ENCODE results near the gene SLC38A10.

The SLC38A10 gene

DNA sequence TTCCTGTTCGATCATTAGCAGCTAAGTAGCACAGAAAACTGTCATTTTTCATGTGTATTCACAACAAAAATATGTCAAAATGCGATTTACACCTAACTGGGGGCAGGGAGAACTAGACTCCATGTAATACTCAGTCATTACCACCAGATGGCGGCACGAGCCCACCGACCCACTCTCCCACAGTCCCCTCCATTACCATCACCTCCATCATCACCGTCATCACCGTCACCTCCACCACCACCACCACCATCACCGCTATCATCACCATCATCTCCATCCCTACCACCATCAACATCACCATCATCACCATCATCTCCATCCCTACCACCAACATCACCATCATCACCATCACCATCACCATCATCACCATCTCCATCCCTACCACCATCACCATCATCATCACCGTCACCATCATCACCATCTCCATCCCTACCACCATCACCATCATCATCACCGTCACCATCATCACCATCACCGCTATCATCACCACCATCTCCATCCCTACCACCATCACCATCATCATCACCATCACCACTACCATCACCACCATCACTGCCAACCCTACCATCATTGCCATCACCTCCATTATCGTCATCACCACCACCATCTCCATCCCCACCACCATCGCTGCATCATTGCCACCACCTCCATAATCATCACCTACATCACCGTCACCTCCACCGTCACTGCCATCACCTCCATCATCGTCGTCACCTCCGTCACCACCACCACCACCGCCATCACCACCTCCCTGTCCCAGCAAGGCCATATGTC, 41.6 kb downstream of the SLC38A10 start:
- peak; percentile 51 for DNase-seq (ENCODE audit: low read depth)

DNA sequence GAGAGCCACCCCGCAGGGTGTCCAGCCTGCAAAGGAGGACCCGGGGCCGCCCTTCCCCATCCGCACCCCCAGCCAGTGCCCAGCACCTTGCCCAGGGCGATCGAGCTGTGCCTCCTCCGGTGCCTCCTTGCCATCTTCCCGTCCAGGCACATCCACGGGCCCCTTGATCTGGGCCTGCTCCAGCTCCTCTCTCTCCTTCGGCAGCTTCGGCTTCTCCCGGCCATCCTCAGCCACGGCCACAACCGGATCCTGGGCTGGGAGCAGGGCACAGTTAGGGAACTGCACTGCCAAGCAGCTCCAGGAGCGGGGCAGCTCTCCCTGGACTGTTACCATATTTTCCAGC, 42.1 kb downstream of the SLC38A10 start:
- DNase-seq (ENCODE audit: low read depth): no peak

DNA sequence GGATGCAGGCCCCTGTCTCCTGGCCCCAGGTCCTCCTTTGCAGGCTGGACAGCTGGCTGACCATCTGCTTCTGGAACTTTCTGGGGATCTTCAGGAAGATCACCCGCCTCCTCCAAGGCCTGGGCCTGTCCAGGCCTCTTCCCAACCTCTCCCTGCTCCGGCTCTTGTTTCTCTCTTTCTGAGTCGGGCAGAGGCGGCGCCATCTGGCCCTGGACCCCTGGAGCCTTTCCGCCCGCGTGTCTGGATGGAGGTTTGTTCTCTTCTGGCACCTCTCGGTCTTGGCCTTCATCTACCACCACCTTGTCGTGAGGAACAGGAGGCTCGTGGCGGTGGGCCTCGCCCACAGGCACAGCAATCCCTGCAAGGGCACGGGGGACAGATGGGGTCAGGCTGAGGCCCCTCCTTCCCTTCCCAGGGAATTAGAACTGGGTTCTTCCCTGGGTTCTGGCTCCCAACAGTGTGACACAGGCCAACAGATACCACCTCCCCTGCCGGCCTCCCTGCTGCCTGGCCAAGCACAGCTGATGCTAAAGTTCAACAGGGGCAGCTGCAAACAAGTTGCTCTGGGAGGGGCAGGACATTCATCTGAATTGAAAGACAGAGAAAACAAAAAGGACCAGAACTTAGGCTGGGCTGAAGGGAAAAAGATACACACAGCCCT, 42.7 kb downstream of the SLC38A10 start:
- no peak for DNase-seq (ENCODE audit: low read depth)

DNA sequence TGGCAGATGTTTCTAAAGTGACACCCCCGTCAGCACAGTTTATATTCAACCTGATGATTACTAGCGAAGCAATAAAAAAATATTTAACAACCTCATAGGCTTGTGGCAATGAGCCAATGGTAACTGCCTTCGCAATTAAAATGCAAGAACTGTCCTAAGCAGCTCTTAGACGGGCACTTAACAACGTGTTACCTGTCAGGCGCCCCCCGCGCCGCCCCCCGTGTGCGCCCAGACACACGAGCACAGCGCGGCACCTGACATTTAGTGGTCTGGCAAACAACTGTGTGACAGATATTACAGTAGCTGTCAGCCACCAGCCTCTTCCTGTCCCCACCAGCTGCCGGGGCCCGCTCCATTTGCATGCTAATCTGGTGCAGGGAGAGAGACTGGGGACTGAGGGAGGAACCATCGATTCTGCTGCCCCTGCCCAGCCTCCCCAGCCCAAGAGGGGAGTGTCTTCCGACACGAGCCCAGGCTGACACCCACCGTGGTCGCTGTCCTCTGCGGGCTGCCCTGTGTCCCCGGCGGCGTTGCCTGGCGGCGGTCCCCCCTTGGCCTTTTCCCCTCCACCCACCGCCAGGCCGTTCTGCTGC, 43.3 kb downstream of the SLC38A10 start:
- no peak for DNase-seq (ENCODE audit: low read depth)

DNA sequence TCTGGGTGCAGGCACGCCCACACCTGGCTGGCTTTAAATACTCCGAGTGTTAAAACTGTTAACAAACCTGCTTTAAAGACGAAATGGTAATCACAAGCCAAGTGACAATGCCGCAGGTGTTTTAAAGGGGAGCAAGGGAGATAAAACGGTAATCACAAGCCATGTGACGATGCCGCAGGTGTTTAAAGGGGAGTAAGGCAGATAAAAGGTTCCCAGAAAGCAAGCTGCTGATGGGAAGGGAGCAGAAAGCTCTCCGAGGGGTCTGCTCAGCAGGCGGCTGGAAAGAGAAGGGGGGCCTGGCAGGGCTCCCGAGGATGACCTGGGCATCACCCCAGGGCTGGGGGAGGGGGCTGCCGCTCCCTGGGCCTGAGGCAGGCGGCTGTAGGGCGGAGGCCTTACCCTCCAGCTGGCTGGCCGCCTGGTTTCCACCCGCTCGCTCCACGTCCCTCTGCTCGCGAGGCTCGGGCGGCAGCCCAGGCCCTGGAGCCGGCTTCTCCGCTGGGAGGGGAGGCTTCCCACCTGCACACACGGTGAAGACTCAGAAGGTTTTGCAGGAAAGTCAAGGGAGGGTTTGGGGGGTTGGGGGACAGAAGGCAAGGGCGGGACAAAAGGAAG, 43.9 kb downstream of the SLC38A10 start:
- no peak for DNase-seq (ENCODE audit: low read depth)

DNA sequence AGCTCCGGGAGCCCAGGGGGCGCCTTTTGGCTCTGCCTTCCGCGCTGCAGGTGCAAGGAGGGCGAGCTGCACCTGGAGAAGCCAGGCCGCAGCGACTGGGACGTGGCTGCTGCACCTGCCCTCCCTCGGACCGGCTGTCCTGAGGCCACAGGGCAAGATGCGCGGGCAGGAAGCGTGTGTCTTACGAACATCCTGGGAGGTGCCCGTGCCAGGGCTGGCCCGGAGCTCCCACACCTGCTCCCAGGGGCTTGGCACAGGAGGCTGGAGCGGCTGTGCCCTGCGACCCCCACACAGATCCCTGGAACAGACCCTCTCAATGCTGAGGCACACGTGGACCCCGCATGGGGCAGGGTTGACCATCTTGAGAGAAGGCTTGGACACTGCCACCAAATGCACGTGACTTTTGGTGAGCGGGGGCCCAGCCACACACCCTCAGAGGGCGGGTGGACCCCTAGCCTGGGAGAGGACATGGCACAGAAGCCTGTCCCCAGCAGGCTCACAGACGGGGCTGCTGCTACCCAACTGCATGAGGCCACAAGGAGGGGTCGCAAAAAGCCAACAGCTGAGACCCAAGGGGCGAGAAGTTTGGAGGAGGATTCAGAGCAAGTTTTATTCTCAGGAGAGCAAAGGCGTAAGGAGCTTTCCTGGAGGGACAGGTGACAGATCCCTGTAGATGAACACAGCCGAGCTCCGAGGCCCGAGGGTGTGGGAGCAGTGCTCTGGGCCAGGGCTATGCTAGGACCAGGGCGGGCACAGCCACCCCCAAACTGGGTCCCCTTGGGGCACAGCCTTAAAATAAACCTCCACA, 44.6 kb downstream of the SLC38A10 start:
- DNase-seq (ENCODE audit: low read depth): no peak

DNA sequence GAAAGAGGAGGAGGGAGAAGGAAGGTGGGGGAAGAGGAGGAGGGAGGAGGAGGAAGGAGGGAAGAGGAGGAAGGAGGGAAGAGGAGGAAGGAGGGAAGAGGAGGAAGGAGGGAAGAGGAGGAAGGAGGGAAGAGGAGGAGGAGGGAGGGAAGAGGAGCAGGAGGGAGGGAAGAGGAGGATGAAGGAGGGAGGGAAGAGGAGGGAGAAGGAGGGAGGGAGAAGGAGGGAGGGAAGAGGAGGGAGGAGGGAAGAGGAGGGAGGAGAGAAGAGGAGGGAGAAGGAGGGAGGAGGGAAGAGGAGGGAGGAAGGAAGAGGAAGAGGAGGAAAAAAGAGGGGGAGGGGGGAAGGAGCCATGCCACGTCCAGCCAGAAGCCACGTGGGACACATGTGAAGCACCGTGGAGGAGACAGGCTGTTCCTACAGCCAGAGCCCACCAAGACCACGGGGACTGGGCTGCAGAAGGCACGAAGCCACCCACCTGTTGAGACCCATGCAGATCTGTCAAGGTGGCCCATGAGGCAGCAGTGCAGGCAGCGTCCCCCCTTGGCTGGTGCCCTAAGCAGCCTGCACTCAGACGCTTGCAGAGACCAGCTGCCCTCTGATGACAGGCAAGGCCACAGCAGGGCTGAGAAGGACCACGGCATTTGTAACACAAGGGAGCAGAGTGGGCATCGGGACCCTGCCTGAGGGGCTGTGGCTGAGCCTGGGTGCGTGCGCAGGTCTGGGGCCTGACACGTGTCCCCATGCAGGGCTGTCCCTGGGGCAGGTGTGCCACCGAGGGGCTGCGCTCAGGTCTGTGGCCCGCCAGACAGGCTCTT, 45.7 kb downstream of the SLC38A10 start:
- DNase-seq (ENCODE audit: low read depth): no peak

DNA sequence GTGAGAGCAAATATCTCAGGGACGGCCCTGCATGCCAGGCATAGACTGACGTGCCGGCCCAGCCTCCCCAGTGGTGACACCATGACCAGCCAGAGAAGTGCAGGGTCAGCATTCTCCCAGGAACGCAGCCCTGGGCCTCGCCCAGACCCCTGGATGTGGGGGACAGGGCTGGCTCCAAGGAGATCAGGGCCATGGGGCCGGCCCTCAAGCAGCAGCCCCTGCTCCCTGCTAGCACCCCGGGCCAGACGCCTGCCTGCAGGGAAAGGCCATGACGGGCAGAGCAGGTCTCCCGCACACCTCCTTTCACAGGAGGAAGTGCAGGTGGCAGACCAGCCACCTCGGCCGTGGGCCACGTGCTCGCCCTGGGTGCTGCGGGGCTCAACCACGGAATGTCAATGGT, 46.5 kb downstream of the SLC38A10 start:
- DNase-seq (ENCODE audit: low read depth): no peak

DNA sequence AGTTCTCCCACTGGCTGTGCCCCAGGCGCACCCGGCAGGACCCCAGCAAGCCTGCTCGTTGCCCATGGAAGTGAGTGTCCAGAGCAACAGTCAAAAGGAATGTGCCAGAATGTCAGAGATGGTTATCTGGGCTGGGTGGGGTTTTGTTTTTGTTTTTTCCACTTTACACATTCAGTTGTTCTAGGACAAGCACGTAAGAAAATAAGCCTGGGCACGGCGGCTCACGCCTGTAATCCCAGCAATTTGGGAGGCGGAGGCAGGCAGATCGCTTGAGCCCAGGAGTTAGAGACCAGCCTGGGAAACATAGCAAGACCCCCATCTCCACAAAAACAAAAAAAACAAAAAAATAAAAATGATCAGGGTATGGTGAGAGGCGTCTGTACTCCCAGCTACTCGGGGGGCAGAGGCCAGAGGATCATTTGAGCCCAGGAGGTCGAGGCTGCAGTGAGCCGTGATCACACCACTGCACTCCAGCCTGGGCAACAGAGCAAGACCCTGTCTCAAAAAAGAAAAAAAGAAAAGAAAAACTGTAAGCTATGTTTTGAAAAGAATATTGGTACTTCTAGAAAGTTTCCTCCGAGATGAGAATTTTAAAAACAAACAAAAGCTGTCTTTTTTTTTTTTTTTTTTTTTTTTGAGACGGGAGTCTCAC, 47.6 kb downstream of the SLC38A10 start:
- no peak for DNase-seq (ENCODE audit: low read depth)

DNA sequence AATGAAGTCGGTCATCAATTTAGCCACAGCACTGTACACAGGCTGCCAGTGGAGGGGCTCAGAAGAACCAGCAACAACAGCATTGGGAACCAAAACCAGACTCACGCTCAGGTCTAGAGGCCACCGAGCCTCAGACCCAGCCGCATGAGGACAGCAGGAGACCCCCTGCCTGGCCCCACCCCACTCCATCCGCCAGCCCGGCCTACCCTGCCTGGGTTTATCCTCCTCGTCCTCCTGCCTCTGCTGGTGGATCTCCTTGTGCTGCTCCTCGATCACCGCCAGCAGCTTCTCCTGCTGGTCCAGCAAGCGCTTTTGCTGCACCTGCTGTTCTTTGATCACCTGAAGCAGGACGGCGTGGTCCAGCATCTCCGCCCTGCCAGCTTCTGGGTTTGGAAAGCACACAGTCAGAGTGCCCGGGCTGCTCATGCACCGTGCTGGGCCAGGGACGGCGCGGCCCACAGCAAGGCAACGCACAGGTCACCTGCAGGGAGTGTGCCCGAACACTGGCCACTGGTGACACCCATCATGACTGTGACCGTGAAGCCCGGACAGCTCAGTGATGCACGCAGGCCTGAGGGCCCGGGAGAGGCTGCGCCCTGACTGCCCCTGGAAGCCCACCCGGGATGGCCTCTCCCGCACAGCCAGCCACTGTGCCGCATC, 48.3 kb downstream of the SLC38A10 start:
- DNase-seq (ENCODE audit: low read depth): no peak

DNA sequence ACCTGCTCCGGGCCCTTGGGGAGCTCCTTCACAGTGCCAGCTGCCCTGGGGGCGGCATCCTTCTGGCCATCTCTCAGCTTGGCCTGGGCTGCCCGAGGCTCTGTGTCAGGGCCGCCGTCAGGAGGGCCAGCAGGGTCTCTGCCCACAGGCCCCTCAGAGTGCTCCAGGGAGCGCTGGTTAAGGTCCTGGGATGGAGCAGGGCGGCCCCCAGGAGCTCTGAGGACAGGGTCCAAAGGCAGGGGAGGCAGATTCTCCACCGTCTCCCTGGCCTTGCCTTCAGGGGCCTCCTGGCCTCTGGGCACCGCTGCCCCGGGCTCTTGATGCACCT, 48.8 kb downstream of the SLC38A10 start:
- no peak for DNase-seq (ENCODE audit: low read depth)

DNA sequence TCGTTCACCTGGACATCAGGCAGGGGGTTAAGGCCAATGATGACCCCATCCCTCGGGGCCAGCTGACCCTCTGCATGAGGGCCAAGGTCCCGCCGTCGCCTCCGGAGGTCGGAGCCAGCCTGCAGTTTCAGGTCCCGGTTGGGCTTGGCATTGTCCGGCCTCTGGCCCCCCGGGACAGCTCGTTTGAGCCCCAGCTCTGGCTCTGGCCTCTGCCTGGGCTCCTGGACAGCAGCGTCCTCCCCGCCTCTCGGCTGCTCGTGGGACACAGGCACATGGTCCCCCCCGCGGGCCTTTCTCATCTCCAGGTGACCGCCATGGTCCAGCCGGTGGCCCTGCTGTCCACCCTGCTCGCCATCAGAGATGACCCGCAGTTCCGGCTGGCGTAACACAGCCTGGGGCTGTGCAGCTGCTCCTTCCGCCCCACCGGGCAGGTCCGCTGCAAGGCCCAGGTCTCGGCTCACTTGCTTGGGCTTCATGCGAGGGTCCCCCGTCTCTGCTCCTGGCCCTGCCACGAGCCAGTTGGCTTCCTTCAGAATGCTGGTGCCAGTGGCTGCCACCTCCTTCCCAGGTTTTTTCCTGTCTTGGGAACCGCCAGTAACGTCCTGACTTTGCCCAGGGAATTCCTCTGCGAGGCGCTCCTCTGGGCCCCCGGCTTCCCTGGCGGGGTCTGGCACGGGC, 49.3 kb downstream of the SLC38A10 start:
- no peak for DNase-seq (ENCODE audit: low read depth)

DNA sequence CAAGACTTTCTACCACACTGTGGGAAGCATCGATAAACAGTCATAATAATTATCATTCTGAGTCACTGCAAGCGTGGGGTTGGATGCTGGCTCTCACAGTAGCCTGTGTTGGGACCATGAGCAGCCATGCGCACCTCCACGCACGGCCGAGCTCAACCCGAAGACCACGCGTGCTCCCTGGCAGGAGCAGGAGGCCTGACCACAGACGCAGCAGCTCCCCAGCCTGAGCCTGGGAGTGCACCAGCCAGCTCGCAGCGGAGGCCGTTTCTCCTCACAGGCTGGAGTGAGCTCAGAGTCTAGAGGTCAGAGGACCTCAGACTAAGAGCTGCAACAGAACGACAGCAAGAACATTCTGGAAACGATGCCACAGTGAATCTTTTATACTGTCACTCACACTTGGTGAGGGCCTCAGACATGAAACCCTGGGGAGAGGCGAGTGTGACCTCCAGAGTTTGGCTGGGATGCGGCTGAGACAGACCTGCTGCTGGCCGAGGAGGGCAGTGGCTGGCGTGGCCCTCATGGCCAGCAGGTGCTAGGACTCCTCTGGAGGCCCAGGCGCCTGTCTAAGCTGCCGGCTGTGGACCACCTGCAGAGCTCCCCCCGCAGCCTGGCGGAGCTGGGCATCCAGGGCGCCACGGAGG, 50.0 kb downstream of the SLC38A10 start:
- DNase-seq (ENCODE audit: low read depth): peak; percentile 51

DNA sequence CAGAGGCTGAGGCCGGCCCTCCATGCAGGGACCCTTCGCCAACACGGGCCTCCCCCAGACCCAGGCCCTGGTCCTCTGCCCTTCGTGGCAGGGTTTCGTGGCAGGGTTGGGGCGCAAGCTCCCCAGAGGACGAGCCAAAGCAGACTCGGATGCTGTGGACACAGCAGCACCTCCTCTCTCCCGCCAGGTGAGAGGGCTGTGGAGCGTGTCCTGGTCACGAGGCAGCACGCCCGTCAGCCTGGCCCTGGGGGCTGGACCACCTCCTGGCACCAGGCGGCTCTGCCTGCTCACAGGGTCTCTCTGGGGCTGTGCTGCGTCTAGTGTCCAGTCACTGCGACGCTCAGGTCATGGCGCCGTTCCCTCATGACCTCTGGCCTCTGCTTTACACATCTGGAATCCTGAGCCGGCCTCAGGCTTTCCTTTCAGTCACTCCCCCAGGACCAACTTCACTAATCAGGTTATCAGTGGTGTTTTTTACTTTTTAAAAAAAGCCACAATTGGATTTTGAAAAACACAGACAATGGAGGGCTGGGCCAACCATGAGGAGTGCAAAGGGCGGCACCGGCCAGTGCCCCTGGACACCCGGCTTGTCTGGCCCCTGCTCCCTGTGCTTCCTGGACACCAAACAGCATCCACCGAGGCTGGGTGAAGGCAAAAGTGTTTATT, 50.6 kb downstream of the SLC38A10 start:
- DNase-seq (ENCODE audit: low read depth): no peak

DNA sequence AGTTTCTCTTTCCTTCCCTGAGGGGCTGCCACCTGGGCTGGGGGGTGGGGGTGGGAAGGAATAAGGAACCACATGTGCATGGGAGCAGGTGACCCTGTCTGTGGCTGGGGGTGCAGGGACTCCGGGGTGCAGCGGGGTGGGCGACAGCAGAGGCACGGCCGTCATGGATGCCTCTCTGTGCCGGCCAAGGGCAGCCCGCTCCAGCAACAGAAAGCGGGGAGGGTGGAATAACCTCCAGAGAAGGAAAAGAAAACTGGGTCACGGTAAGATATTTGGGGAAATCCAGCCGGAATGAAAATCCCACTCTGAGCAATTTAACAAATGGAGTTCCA, 51.8 kb downstream of the SLC38A10 start:
- DNase-seq (ENCODE audit: low read depth): no peak

DNA sequence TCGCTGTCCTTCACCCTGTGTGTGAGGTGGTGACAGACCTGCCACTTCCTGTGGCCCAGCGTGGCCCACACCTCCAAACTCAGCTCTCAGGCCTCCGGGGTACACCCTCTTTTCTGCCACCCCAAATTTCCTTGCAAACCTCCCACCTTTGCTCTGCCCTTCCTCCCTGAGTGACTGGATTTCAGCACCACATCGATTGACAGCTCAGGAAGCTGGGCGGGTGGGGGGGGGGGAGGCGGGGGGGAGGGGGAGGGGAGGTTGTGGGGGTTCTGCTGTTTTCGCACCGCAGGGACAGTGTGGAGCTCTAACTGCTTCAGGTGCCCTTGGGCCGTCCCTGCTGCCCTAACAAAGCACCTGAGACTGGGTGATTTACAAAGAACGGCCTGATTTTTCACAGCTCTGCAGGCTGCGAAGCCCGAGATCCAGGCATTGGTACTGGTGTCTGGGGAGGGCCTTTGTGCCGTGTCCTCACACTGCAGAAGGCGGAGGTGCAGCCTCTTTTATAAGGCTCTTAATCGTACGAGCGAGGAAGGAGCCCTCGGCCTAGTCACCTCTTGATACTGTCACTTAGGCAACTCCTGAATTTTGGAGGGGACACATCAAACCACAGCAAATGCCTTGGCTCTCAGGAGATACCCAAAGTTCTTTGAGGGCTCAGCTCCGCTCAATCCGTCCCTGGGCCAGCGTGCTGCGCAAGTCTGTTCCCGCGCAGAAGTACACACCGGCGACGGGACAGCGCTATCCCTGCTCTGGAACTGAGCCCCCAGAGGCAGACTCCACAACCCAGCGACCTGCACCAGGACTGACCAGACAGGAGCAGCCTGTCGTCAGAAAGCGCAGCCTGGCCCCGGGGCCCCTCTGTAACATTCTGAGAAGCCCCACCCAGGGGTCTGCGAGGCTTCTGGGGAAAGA, 52.4 kb downstream of the SLC38A10 start:
- DNase-seq (ENCODE audit: low read depth): no peak

DNA sequence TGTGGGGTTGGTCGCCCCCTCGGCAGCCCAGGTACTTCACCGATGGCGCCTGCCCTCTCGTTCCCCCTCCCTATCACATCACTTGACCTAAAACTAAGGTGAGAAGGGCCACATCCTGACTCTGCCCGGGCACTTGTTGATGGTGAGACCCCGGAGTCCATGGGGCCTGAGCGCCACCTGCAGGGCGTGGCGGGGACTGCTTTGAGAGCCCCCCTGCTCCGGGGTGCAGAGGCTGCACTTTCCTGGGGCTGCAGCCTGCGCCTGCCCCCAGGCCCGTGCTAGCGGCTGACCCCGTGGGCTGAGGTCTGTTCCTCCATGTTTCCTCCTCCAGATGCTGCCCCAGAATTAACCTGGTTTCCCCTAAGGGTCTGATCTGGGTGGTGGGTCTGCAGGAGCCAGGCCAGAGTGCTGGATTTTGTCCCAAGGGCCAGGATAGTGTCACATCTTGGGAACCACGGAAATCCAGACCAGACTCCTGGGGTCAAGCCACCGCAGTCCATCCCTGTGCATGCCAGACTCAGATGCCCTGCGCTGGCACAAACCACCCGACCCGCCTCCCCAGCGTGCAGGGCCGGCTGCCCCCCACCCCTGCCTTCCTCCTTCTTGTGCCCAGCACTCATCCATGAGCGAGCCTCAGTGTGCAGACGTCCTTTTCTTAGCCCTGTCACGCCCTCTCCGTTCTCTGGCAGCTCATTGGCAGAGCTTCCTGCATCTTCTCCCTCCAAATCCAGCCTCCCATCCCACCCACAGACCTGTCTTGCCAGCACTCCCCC, 53.3 kb downstream of the SLC38A10 start:
- DNase-seq (ENCODE audit: low read depth): peak; percentile 67

All from ELR (cell line).